NCI-H2196 treated with DMSO at 0.1 percent for 48 hours (cell line): ENCODE data around the gene SLC35F3.

Experiments used
- DNase-seq: peaks from one replicate; lab custom pipeline; 2025; ENCODE audit not compliant: unreplicated experiment; lab: John Stamatoyannopoulos, UW

Gene SLC35F3

GRCh38 chr1:234309598-234310459 is 405.4 kb downstream of the SLC35F3 start:
- DNase-seq: peak; percentile 55

GRCh38 chr1:234310460-234310817 is 406.0 kb downstream of the SLC35F3 start:
- no peak for DNase-seq

- no peak for DNase-seq
These were observed 406.9 kb downstream of the SLC35F3 start for GRCh38 chr1:234311414-234311813.

GRCh38 chr1:234313171-234313570 is 408.7 kb downstream of the SLC35F3 start:
- DNase-seq: no peak

GRCh38 chr1:234315091-234315541 is 410.6 kb downstream of the SLC35F3 start:
- no peak for DNase-seq

GRCh38 chr1:234315588-234315987 is 411.1 kb downstream of the SLC35F3 start:
- no peak for DNase-seq

GRCh38 chr1:234316486-234316885 is 412.0 kb downstream of the SLC35F3 start:
- DNase-seq: no peak

- no peak for DNase-seq
These were observed 412.5 kb downstream of the SLC35F3 start for GRCh38 chr1:234316937-234317336.

GRCh38 chr1:234320069-234320468 is 415.6 kb downstream of the SLC35F3 start:
- no peak for DNase-seq

- DNase-seq: no peak
These were observed 416.1 kb downstream of the SLC35F3 start for GRCh38 chr1:234320549-234320948.

- no peak for DNase-seq
These were observed 416.8 kb downstream of the SLC35F3 start for GRCh38 chr1:234321231-234321630.

- no peak for DNase-seq
These were observed 417.6 kb downstream of the SLC35F3 start for GRCh38 chr1:234322097-234322496.

- no peak for DNase-seq
These were observed 418.5 kb downstream of the SLC35F3 start for GRCh38 chr1:234322979-234323378.

- no peak for DNase-seq
These were observed 420.3 kb downstream of the SLC35F3 start for GRCh38 chr1:234324821-234325220.

- no peak for DNase-seq
These were observed 421.5 kb downstream of the SLC35F3 start for GRCh38 chr1:234325878-234326496.

- DNase-seq: no peak
These were observed 422.3 kb downstream of the SLC35F3 start for GRCh38 chr1:234326497-234327366.

GRCh38 chr1:234327577-234328164 is 423.2 kb downstream of the SLC35F3 start:
- DNase-seq: no peak

- DNase-seq: no peak
These were observed 426.4 kb downstream of the SLC35F3 start for GRCh38 chr1:234330843-234331215.

GRCh38 chr1:234331507-234331906 is 427.0 kb downstream of the SLC35F3 start:
- DNase-seq: no peak

GRCh38 chr1:234336359-234336758 is 431.9 kb downstream of the SLC35F3 start:
- no peak for DNase-seq

GRCh38 chr1:234337233-234337632 is 432.8 kb downstream of the SLC35F3 start:
- DNase-seq: no peak
